DND-41 (cell line): Measurements from ENCODE around the gene RAC2.

Experiments
- CTCF ChIP-seq: IDR thresholded peaks from 2 replicates; pipeline ENCODE4 v1.5.1; 2012; ENCODE audit warnings: borderline replicate concordance, low read length, moderate library complexity, mild to moderate bottlenecking; ENCODE audit not compliant: poor library complexity, severe bottlenecking; ENCODE audit errors: extremely low read depth
- EZH2 ChIP-seq: IDR thresholded peaks from 3 replicates; pipeline ENCODE4 v1.6.1; 2012; ENCODE audit warnings: borderline replicate concordance, low read depth, mild to moderate bottlenecking, moderate library complexity, low read length, inconsistent platforms; ENCODE audit not compliant: severe bottlenecking

GRCh38 chr22:37192204-37192603 is 51.9 kb downstream of the RAC2 start:
- TF ChIP-seq CTCF (no peak), EZH2 (no peak)
